MM.1S (cell line): Measurements from ENCODE around the gene RALGDS.

Experiments
- DNase-seq: peaks from one replicate; pipeline ENCODE4 v3.0.0-alpha.2; 2015
- H2AFZ ChIP-seq: fragments of 300-600 bp; sonication (generic); 2 replicates; pipeline ENCODE4 v1.6.0; 2016; ENCODE audit warnings: antibody characterized with exemption, low read length
- H3F3A ChIP-seq: fragments of 300-600 bp; sonication (generic); 2 replicates; pipeline ENCODE4 v1.6.1; 2016; ENCODE audit warnings: mild to moderate bottlenecking, antibody characterized with exemption, low read length, moderate library complexity, mixed read lengths; ENCODE audit not compliant: insufficient read depth
- H3K27ac ChIP-seq: fragments of 300-600 bp; sonication (generic); 2 replicates; pipeline ENCODE4 v1.5.1; 2016; ENCODE audit warnings: mild to moderate bottlenecking, low read length
- H3K27me3 ChIP-seq: fragments of 300-600 bp; sonication (generic); replicated peaks from 2 replicates; pipeline ENCODE4 v1.6.0; 2016; ENCODE audit warnings: low read length; ENCODE audit not compliant: insufficient read depth
- H3K36me3 ChIP-seq: fragments of 300-600 bp; sonication (generic); replicated peaks from 2 replicates; pipeline ENCODE4 v1.6.1; 2016; ENCODE audit warnings: mild to moderate bottlenecking, low read length, mixed read lengths; ENCODE audit not compliant: insufficient read depth
- H3K4me1 ChIP-seq: fragments of 300-600 bp; sonication (generic); 2 replicates; pipeline ENCODE4 v1.6.1; 2016; ENCODE audit warnings: low read length, mixed read lengths
- H3K4me2 ChIP-seq: fragments of 300-600 bp; sonication (generic); 2 replicates; pipeline ENCODE4 v1.6.0; 2016; ENCODE audit warnings: low read depth, low read length
- H3K4me3 ChIP-seq: fragments of 300-600 bp; sonication (generic); 2 replicates; pipeline ENCODE4 v1.5.1; 2016; ENCODE audit warnings: low read length, mixed read lengths
- H3K79me2 ChIP-seq: fragments of 300-600 bp; sonication (generic); 2 replicates; pipeline ENCODE4 v1.6.1; 2016; ENCODE audit warnings: mixed run types, low read length, mixed read lengths
- H3K9ac ChIP-seq: fragments of 300-600 bp; sonication (generic); 2 replicates; pipeline ENCODE4 v1.6.1; 2016; ENCODE audit warnings: low read length, mixed read lengths
- H3K9me2 ChIP-seq: fragments of 300-600 bp; sonication (generic); replicated peaks from 2 replicates; pipeline ENCODE4 v1.6.1; 2016; ENCODE audit warnings: mild to moderate bottlenecking, low read length, mixed read lengths; ENCODE audit not compliant: insufficient read depth
- H3K9me3 ChIP-seq: fragments of 300-600 bp; sonication (generic); replicated peaks from 2 replicates; pipeline ENCODE4 v1.6.1; 2016; ENCODE audit warnings: mild to moderate bottlenecking, low read length, mixed read lengths; ENCODE audit not compliant: insufficient read depth
- H4K20me1 ChIP-seq: fragments of 300-600 bp; sonication (generic); 2 replicates; pipeline ENCODE4 v1.6.1; 2016; ENCODE audit warnings: mild to moderate bottlenecking, low read length, moderate library complexity, mixed read lengths; ENCODE audit not compliant: insufficient read depth
- CTCF ChIP-seq: fragments of 300-600 bp; sonication (generic); IDR thresholded peaks from 2 replicates; pipeline ENCODE4 v1.5.1; 2016; ENCODE audit warnings: antibody characterized with exemption, low read length, mixed read lengths
- EZH2 ChIP-seq: fragments of 300-600 bp; sonication (generic); optimal IDR thresholded peaks from 2 replicates; pipeline ENCODE3; 2017; ENCODE audit warnings: low read depth, mild to moderate bottlenecking, antibody characterized with exemption, low read length, mixed read lengths
- EZH2phosphoT487 ChIP-seq: fragments of 300-600 bp; sonication (generic); IDR thresholded peaks from 2 replicates; pipeline ENCODE4 v1.6.1; 2018; ENCODE audit warnings: antibody characterized with exemption, low read length

The RALGDS gene

DNA sequence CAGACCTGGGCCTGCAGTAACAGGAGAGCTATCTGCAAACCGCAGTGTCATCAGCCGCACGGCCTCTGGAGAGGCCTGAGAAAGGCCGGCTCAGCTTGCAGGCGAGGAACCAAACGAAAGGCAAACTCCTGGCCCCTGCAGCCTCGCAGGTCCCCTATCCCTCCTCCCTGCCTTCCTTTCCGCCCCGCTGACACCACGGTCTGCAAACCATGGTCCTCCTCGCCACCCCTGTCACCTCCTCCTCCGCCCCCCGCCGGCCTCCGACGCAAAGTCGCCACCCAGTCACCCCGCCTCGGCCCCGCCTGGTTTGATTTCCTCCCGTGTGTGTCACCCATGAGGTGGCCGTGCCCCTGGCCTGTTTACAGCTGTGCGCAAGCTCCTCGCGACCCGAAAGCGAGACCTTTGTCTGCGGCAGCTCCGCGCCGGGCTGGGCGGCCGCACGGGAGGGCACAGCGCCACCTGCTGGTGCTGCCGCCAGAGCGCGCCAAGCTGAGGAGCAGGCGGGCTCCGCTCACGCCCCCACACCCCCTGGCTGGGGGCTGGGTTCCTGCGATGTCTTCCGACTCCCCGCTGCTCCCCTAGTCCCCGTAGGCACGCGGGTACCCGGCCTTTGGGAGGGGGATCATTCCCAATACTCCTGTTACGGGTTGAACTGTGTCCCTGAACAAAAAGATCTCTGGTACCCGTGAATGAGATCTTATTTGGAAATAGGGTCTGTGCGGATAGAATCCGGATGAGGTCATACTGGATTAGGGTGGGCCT, 23.3 kb upstream of the RALGDS start:
- peak; percentile 97 for DNase-seq
- Histone ChIP-seq H3K27ac (peak overlapping the region; percentile 83), H3K9me2 (no peaks in the 10 kb centered on the region), H3K4me3 (peak overlapping the region; percentile 61), H2AFZ (0 out of 2 replicates have a peak overlapping the region, but pooled peaks have one; percentile 13), H3K27me3 (no peaks in the 10 kb centered on the region), H3K9me3 (no peaks in the 10 kb centered on the region), H3K4me2 (peak overlapping the region; percentile 96), H3K36me3 (no peaks in the 10 kb centered on the region), H3K9ac (peak overlapping the region; percentile 70), H4K20me1 (no peaks in the 10 kb centered on the region), H3K79me2 (peaks cover 68% of the 10 kb centered on the region), H3K4me1 (no peaks in the 10 kb centered on the region), H3F3A (peaks cover 17% of the 10 kb centered on the region; the same call in 1 of the 2 replicates)
- TF ChIP-seq CTCF (peak; percentile 98), EZH2phosphoT487 (no peak)

- peak overlapping the region; percentile 83 for H3K27ac ChIP-seq
- peak overlapping the region; percentile 61 for H3K4me3 ChIP-seq
- H3K9me3 ChIP-seq = no peaks in the 10 kb centered on the region
- no peaks in the 10 kb centered on the region for H3K9me2 ChIP-seq
- H3F3A ChIP-seq = peaks cover 17% of the 10 kb centered on the region; the same call in 1 of the 2 replicates
- no peaks in the 10 kb centered on the region for H3K36me3 ChIP-seq
- peak overlapping the region; percentile 70 for H3K9ac ChIP-seq
- TF ChIP-seq EZH2 (no peak), EZH2phosphoT487 (no peak), CTCF (no peak)
- H2AFZ ChIP-seq = 0 out of 2 replicates have a peak overlapping the region, but pooled peaks have one; percentile 13
- no peaks in the 10 kb centered on the region for H3K4me1 ChIP-seq
- no peaks in the 10 kb centered on the region for H3K27me3 ChIP-seq
- peak overlapping the region; percentile 96 for H3K4me2 ChIP-seq
- no peak for DNase-seq
- H3K79me2 ChIP-seq = peaks cover 70% of the 10 kb centered on the region
- no peaks in the 10 kb centered on the region for H4K20me1 ChIP-seq
Measured at GRCh38 chr9:133143639-133144141, 22.6 kb upstream of the RALGDS start.

DNA sequence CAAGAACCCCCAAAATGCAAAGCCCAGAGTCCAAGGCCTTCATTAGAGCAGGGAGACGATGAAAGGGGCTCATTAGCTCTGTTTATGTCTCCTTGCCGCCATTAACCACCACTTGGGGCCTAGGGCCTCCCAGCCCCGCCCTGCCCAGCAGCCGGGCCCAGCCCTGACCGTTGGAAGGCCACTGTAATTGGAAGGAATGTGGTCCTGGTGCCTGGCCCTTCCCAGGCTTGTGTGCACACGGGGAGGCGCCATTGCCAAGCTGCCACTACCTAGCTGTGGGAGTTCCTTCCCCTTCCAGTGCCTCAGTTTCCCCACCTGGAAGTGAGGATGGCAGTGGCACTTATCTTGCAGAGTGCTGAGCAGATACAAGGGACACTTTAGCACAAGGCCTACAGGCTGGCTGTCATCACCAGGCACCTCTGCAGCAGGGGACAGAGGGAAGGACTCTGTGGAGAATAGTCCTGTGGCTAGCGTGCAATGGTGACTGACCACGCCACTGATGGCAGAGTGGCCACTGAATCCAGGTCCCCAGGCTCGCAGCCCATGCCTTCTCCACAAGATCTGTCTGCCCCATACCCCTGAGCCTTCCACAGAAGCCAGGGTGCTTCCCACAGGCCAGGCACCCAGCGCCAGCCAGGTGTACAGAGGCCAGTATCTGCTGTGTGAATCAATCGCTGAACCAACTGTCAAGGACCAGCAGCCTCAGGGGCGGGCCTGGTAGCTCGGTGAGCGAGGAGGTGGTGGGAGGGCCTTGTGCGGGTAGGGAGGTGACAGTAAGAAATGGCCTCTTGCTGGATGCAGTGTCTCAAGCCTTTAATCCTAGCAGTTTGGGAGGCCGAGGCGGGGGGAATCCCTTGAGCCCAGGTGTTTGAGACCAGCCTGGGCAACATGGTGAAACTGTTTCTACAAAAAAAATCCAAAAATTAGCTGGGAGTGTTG, 21.9 kb upstream of the RALGDS start:
- Histone ChIP-seq H3F3A (peaks cover 11% of the 10 kb centered on the region; the same call in 1 of the 2 replicates), H3K9ac (no peak overlapping the region), H3K4me1 (no peaks in the 10 kb centered on the region), H3K4me2 (no peak overlapping the region), H3K9me2 (no peaks in the 10 kb centered on the region), H3K79me2 (peaks cover 63% of the 10 kb centered on the region), H3K27me3 (no peaks in the 10 kb centered on the region), H3K27ac (no peak overlapping the region), H3K4me3 (no peak overlapping the region), H3K36me3 (no peaks in the 10 kb centered on the region), H3K9me3 (no peaks in the 10 kb centered on the region), H2AFZ (no peak overlapping the region), H4K20me1 (no peaks in the 10 kb centered on the region)
- DNase-seq = no peak
- TF ChIP-seq EZH2 (no peak), EZH2phosphoT487 (no peak), CTCF (no peak)
